Measurements from ENCODE around the gene ASB5. TPM values are rescaled to one million over a fixed set of nuclear protein-coding genes. Genes with fewer than 3 reads are reported as not detected.
A peak's percentile ranks its signal among the peaks of the same experiment; 100 is the strongest.

The ASB5 gene
- total and polyA plus RNA-seq, 10 of the 15 experiments (the other 5 are each of a cell fraction or from before 2014, with no cell fraction given): not detected

GRCh38 chr4:176277162-176277904, 8.3 kb upstream of the ASB5 start:
- DNase-seq (ENCODE audit: low read depth, low spot score) (no peak), FAIRE-seq (peak; percentile 54), ATAC-seq (peak; percentile 91)
- in situ Hi-C loops (cut with MboI) (no loop called here), intact Hi-C loops (cut with micrococcal nuclease; ENCODE audit: unreplicated experiment) (loop anchor here (2.0 to 5.0 kb wide), 2 partner anchors 125 to 329 kb away; no protein-coding TSS in a partner anchor)
- Histone ChIP-seq H3K4me1 (ENCODE audit: control insufficient read depth, insufficient read depth, low read length) (no peaks in the 10 kb centered on the region), H3K9ac (ENCODE audit: control insufficient read depth, insufficient read depth, low read length) (no peak overlapping the region), H3K4me3 (no peak overlapping the region), H3K4me2 (ENCODE audit: control insufficient read depth, insufficient read depth) (no peak overlapping the region), H3K27me3 (replicated peaks in 1 of 2; ENCODE audit: control insufficient read depth in 2 of 2, insufficient read depth in 2 of 2, low read length in 1 of 2) (peaks cover under 1 to 3% of the 10 kb centered on the region in 2 experiments; a peak in 3 of 4 replicates), H3K79me2 (ENCODE audit: control insufficient read depth, insufficient read depth, low read length) (no peaks in the 10 kb centered on the region), H3K9me3 (replicated peaks; ENCODE audit: control insufficient read depth, insufficient read depth, low read length) (no peaks in the 10 kb centered on the region), H3K27ac (ENCODE audit: control insufficient read depth, insufficient read depth) (no peak overlapping the region), H2AFZ (ENCODE audit: control insufficient read depth, low read depth, low read length) (no peak overlapping the region), H4K20me1 (ENCODE audit: control insufficient read depth, insufficient read depth) (no peaks in the 10 kb centered on the region), H3K36me3 (ENCODE audit: control insufficient read depth in 2 of 2, insufficient read depth in 2 of 2, low read length in 1 of 2) (no peaks in the 10 kb centered on the region)
- POLR2A ChIA-PET: interaction anchor here (0.7 kb wide), 1 partner anchor 12 kb away, joined by 6 read pairs; no protein-coding TSS in a partner anchor
- RAD21 ChIA-PET (ENCODE audit: unreplicated experiment): interaction anchor here (0.9 to 1.0 kb wide), 3 partner anchors 63 to 323 kb away, joined by 3 to 4 read pairs (median 3); no protein-coding TSS in a partner anchor
- CTCF ChIA-PET: interaction anchor here (1.4 to 2.8 kb wide), 3 partner anchors 9 to 329 kb away, joined by 3 to 9 read pairs (median 8); no protein-coding TSS in a partner anchor
- TF ChIP-seq CTCF (IDR thresholded peaks at IDR 0.05 in 2 of 3, conservative IDR thresholded peaks at IDR 0.05 in 1 of 3; ENCODE audit: control insufficient read depth in 2 of 3, extremely low read depth in 1 of 3, insufficient read depth in 1 of 3, low read depth in 3 of 3, low read length in 3 of 3): peak; percentile 37 to 43 (median 38); a peak in 5 of 6 replicates
- TF ChIP-seq RCOR1 (conservative IDR thresholded peaks at IDR 0.05; ENCODE audit: low read depth, low read length): no peak
- TF ChIP-seq SMC3 (IDR thresholded peaks at IDR 0.05; ENCODE audit: borderline replicate concordance, low read length): peak; percentile 60; the same call in 1 of the 2 replicates
- peak; percentile 60 for TF ChIP-seq RAD21 (IDR thresholded peaks at IDR 0.05; ENCODE audit: insufficient read depth, low read depth, low read length)
- TF ChIP-seq, protein P1, sequence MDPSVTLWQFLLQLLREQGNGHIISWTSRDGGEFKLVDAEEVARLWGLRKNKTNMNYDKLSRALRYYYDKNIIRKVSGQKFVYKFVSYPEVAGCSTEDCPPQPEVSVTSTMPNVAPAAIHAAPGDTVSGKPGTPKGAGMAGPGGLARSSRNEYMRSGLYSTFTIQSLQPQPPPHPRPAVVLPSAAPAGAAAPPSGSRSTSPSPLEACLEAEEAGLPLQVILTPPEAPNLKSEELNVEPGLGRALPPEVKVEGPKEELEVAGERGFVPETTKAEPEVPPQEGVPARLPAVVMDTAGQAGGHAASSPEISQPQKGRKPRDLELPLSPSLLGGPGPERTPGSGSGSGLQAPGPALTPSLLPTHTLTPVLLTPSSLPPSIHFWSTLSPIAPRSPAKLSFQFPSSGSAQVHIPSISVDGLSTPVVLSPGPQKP (IDR thresholded peaks at IDR 0.05; ENCODE audit: low read depth, low read length): no peak
- TF ChIP-seq ZNF384 (IDR thresholded peaks at IDR 0.05; ENCODE audit: borderline replicate concordance, low read depth, low read length): peak; percentile 76
- TF ChIP-seq RUNX3 (IDR thresholded peaks at IDR 0.05; ENCODE audit: low read length): 0 out of 2 replicates have a peak, but pooled peaks have one; percentile 11
- SMC1A ChIA-PET (ENCODE audit: uncharacterized antibody, unreplicated experiment): interaction anchor here (1.9 kb wide), 1 partner anchor 126 kb away, joined by 7 read pairs; no protein-coding TSS in a partner anchor
- 60% methylated on average over 13 of the region's 13 CpGs for WGBS (ENCODE audit: insufficient coverage, insufficient replicate concordance, low lambda C conversion rate, missing lambda C conversion rate)
- no TSS peak for BruUV-seq (replicated peaks)
